ENCODE results near the gene IDH3G.

- TF ChIP-seq CTCF (IDR thresholded peaks at IDR 0.05) (no peak), EZH2 (IDR thresholded peaks at IDR 0.05) (no peak), EZH2phosphoT487 (IDR thresholded peaks at IDR 0.05) (no peak)
Observed at GRCh38 chrX:153779891-153780677, 14.1 kb downstream of the IDH3G start.

All from neural progenitor cell (in vitro differentiated cells).